HepG2 (cell line): ENCODE data around the gene VAMP2. TPM values are rescaled to one million over a fixed set of nuclear protein-coding genes. Genes with fewer than 3 reads are reported as not detected.

Experiments used
- BHLHE40 ChIP-seq: IDR thresholded peaks from 2 replicates; pipeline ENCODE4 v1.6.1; 2011; ENCODE audit warnings: low read length, improper control_type of control experiment
- CBX5 ChIP-seq: sonication (generic); formaldehyde crosslinking; IDR thresholded peaks from 2 replicates; pipeline ENCODE4 v1.4.0; 2020; ENCODE audit warnings: missing genetic modification reagents, borderline replicate concordance
- FOSL2 ChIP-seq: sonication (generic); formaldehyde crosslinking; IDR thresholded peaks from 2 replicates; pipeline ENCODE4 v1.4.0; 2020; ENCODE audit warnings: missing genetic modification reagents
- GLI4 ChIP-seq: sonication (generic); formaldehyde crosslinking; IDR thresholded peaks from 2 replicates; pipeline ENCODE4 v1.5.1; 2020; ENCODE audit warnings: missing genetic modification reagents, mild to moderate bottlenecking, moderate library complexity, borderline replicate concordance
- HIVEP1 ChIP-seq: sonication (generic); formaldehyde crosslinking; IDR thresholded peaks from 2 replicates; pipeline ENCODE4 v1.4.0; 2020; ENCODE audit warnings: mild to moderate bottlenecking, missing genetic modification reagents
- HNRNPH1 ChIP-seq: fragments of 200-400 bp; formaldehyde crosslinking; optimal IDR thresholded peaks from 2 replicates; pipeline ENCODE3; 2017; ENCODE audit warnings: mild to moderate bottlenecking, low read depth, low read length
- MAFK ChIP-seq, 2 experiments: IDR thresholded peaks in 1 of 2; conservative IDR thresholded peaks in 1 of 2; 2 replicates each; pipeline ENCODE4 v1.6.1; 2011; ENCODE audit warnings: improper control_type of control experiment in 2 of 2, low read length in 2 of 2
- PAXIP1 ChIP-seq: sonication (generic); formaldehyde crosslinking; conservative IDR thresholded peaks from 2 replicates; pipeline ENCODE4 v1.4.0; 2020; ENCODE audit warnings: mild to moderate bottlenecking, missing genetic modification reagents, moderate library complexity
- SRSF1 ChIP-seq: fragments of 200-400 bp; formaldehyde crosslinking; optimal IDR thresholded peaks from 2 replicates; pipeline ENCODE3; 2017; ENCODE audit warnings: mild to moderate bottlenecking, low read depth, low read length, moderate library complexity
- TARDBP ChIP-seq: sonication (generic); formaldehyde crosslinking; IDR thresholded peaks from 2 replicates; pipeline ENCODE4 v1.8.0; 2022; ENCODE audit warnings: mild to moderate bottlenecking, missing genetic modification reagents
- TBX2 ChIP-seq: sonication (generic); formaldehyde crosslinking; IDR thresholded peaks from 2 replicates; pipeline ENCODE4 v1.5.0; 2020; ENCODE audit warnings: missing genetic modification reagents, mild to moderate bottlenecking, borderline replicate concordance
- ZBTB14 ChIP-seq: sonication (generic); formaldehyde crosslinking; IDR thresholded peaks from 2 replicates; pipeline ENCODE4 v1.4.0; 2020; ENCODE audit warnings: missing genetic modification reagents
- ZNF232 ChIP-seq: sonication (generic); formaldehyde crosslinking; IDR thresholded peaks from 2 replicates; pipeline ENCODE4 v1.4.0; 2020; ENCODE audit warnings: missing genetic modification reagents, borderline replicate concordance
- ZNF34 ChIP-seq: sonication (generic); formaldehyde crosslinking; IDR thresholded peaks from 2 replicates; pipeline ENCODE4 v1.4.0; 2020; ENCODE audit warnings: mild to moderate bottlenecking, missing genetic modification reagents, borderline replicate concordance
- ZNF749 ChIP-seq: sonication (generic); formaldehyde crosslinking; IDR thresholded peaks from 2 replicates; pipeline ENCODE4 v1.8.0; 2022; ENCODE audit warnings: mild to moderate bottlenecking, missing genetic modification reagents, moderate library complexity, borderline replicate concordance
- polyA plus RNA-seq, 8 experiments: library from polyadenylated mRNA; depleted of rRNA in 3 of 8; stranded (reverse) in 7 of 8; unstranded in 1 of 8; fragments of >200 nt; fragmentation: Illumina TruSeq in 4 of 8; extraction: Trizol in 4 of 8; gene quantifications; 2 replicates each; pipeline versions ENCODE4 v1.2.1 to v1.2.3, GENCODE V29; 2011 to 2016; ENCODE audit warnings: low read depth in 4 of 8, missing spikeins in 1 of 8, mixed read lengths in 1 of 8; ENCODE audit not compliant: insufficient read depth in 1 of 8
- total RNA-seq, 5 experiments: library from RNA; depleted of rRNA; stranded (reverse); fragments of >200 nt; fragmentation: Illumina TruSeq; extraction: Trizol; gene quantifications; 2 replicates each; pipeline ENCODE4 v1.2.3, GENCODE V29; 2016; ENCODE audit warnings: low read depth in 1 of 5
- TF ChIP-seq, protein P1 (sequence below): IDR thresholded peaks from 2 replicates; pipeline ENCODE4 v1.6.1; 2012; ENCODE audit warnings: low read depth, low read length, improper control_type of control experiment
- TF ChIP-seq, protein P2 (sequence below): sonication (generic); formaldehyde crosslinking; IDR thresholded peaks from 2 replicates; pipeline ENCODE4 v1.4.0; 2020; ENCODE audit warnings: missing genetic modification reagents
- TF ChIP-seq, protein P3 (sequence below), 2 experiments: sonication (generic) in 1 of 2; formaldehyde crosslinking in 1 of 2; IDR thresholded peaks; 2 replicates each; pipeline versions ENCODE4 v1.4.0 to v1.6.1; 2018 to 2020; ENCODE audit warnings: missing genetic modification reagents in 2 of 2, borderline replicate concordance in 1 of 2, low read depth in 1 of 2, mild to moderate bottlenecking in 1 of 2, missing biosample characterization in 1 of 2

The VAMP2 gene
- total and polyA plus RNA-seq, 2 of the 13 experiments (the other 11 are each of a cell fraction or from before 2014, with no cell fraction given): 3.9 to 17.2 TPM

GRCh38 chr17:8153525-8153956, 9.2 kb downstream of the VAMP2 start (continued):
- TF ChIP-seq, protein P1, sequence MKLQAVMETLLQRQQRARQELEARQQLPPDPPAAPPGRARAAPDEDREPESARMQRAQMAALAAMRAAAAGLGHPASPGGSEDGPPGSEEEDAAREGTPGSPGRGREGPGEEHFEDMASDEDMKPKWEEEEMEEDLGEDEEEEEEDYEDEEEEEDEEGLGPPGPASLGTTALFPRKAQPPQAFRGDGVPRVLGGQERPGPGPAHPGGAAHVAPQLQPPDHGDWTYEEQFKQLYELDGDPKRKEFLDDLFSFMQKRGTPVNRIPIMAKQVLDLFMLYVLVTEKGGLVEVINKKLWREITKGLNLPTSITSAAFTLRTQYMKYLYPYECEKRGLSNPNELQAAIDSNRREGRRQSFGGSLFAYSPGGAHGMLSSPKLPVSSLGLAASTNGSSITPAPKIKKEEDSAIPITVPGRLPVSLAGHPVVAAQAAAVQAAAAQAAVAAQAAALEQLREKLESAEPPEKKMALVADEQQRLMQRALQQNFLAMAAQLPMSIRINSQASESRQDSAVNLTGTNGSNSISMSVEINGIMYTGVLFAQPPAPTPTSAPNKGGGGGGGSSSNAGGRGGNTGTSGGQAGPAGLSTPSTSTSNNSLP: peak; percentile 14; the same call in 1 of the 2 replicates
- TF ChIP-seq, protein P2, sequence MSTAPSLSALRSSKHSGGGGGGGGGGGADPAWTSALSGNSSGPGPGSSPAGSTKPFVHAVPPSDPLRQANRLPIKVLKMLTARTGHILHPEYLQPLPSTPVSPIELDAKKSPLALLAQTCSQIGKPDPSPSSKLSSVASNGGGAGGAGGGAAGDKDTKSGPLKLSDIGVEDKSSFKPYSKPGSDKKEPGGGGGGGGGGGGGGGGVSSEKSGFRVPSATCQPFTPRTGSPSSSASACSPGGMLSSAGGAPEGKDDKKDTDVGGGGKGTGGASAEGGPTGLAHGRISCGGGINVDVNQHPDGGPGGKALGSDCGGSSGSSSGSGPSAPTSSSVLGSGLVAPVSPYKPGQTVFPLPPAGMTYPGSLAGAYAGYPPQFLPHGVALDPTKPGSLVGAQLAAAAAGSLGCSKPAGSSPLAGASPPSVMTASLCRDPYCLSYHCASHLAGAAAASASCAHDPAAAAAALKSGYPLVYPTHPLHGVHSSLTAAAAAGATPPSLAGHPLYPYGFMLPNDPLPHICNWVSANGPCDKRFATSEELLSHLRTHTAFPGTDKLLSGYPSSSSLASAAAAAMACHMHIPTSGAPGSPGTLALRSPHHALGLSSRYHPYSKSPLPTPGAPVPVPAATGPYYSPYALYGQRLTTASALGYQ (CRISPR knock-in tag): 0 out of 2 replicates have a peak, but pooled peaks have one; percentile 15
- no peak for TF ChIP-seq ZNF232 (CRISPR knock-in tag)
- no peak for TF ChIP-seq ZBTB14 (CRISPR knock-in tag)
- no peak for TF ChIP-seq ZNF34 (CRISPR knock-in tag)
- TF ChIP-seq, protein P3, sequence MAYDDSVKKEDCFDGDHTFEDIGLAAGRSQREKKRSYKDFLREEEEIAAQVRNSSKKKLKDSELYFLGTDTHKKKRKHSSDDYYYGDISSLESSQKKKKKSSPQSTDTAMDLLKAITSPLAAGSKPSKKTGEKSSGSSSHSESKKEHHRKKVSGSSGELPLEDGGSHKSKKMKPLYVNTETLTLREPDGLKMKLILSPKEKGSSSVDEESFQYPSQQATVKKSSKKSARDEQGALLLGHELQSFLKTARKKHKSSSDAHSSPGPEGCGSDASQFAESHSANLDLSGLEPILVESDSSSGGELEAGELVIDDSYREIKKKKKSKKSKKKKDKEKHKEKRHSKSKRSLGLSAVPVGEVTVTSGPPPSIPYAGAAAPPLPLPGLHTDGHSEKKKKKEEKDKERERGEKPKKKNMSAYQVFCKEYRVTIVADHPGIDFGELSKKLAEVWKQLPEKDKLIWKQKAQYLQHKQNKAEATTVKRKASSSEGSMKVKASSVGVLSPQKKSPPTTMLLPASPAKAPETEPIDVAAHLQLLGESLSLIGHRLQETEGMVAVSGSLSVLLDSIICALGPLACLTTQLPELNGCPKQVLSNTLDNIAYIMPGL (CRISPR knock-in tag; IDR thresholded peaks at IDR 0.05; ENCODE audit: borderline replicate concordance in 1 of 2, low read depth in 1 of 2): peak; percentile 66 to 72; a peak in 3 of 4 replicates
- no peak for TF ChIP-seq CBX5 (CRISPR knock-in tag)
- no peak for TF ChIP-seq GLI4 (CRISPR knock-in tag)
- TF ChIP-seq FOSL2 (CRISPR knock-in tag): peak; percentile 65
- TF ChIP-seq SRSF1: no peak
- peak; percentile 38; the same call in 1 of the 2 replicates for TF ChIP-seq HIVEP1 (CRISPR knock-in tag)
- TF ChIP-seq ZNF749 (CRISPR knock-in tag): no peak
- peak; percentile 89 for TF ChIP-seq BHLHE40
- no peak for TF ChIP-seq HNRNPH1
- TF ChIP-seq MAFK (conservative IDR thresholded peaks at IDR 0.05 in 1 of 2, IDR thresholded peaks at IDR 0.05 in 1 of 2; ENCODE audit: low read length in 2 of 2): 0 out of 4 replicates have a peak, but pooled peaks of 1 of the 2 experiments have one; percentile 23
- peak; percentile 82; the same call in 1 of the 2 replicates for TF ChIP-seq TBX2 (CRISPR knock-in tag)
- TF ChIP-seq PAXIP1 (CRISPR knock-in tag): peak; percentile 74
- no peak; the same call in 1 of the 2 replicates for TF ChIP-seq TARDBP (CRISPR knock-in tag)
